ENCODE data around the gene KDM4C. TPM values are rescaled to one million over a fixed set of nuclear protein-coding genes. Genes with fewer than 3 reads are reported as not detected.

The KDM4C gene
- total RNA-seq, 1 donor from 2014 or later: 33.7 TPM

DNA sequence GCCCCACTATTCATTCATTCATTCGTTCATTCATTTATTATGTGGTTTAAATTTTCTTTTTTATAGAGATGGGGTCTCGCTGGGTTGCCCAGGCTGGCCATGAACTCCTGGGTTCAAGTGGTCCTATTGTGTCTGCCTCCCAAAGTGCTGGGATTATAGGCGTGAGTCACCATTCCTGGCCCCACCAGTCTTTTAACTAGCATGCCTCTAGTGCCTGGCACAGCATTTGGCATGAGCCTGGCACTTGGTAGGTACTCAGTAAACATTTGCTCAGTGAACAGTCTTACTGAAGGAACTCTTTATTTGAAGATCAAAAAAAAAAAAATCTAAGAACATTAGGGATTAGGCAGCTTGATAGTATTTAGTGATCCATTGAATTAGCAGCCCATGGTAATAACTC lies 98.1 kb downstream of the KDM4C start:
- DNase-seq (ENCODE audit: low spot score): no peak

DNA sequence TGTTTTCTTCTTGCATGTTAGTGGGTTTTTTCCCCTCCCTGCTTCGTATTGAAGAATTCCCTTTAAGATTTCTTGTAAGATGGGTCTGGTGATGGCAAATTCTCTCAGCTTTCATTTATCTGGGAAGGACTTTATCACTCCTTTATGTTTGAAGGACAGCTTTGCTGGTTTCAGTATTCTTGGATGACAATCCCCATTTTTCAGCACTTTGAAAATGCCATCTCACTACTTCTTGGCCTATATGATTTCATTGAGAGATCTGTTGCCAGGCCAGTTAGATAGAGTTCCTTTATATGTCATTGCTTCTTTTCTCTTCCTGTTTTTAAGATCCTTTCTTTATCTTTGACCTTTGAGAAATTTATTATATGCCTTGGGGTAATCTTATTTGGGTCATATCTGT lies 106.3 kb downstream of the KDM4C start:
- no peak for DNase-seq (ENCODE audit: low spot score)

DNA sequence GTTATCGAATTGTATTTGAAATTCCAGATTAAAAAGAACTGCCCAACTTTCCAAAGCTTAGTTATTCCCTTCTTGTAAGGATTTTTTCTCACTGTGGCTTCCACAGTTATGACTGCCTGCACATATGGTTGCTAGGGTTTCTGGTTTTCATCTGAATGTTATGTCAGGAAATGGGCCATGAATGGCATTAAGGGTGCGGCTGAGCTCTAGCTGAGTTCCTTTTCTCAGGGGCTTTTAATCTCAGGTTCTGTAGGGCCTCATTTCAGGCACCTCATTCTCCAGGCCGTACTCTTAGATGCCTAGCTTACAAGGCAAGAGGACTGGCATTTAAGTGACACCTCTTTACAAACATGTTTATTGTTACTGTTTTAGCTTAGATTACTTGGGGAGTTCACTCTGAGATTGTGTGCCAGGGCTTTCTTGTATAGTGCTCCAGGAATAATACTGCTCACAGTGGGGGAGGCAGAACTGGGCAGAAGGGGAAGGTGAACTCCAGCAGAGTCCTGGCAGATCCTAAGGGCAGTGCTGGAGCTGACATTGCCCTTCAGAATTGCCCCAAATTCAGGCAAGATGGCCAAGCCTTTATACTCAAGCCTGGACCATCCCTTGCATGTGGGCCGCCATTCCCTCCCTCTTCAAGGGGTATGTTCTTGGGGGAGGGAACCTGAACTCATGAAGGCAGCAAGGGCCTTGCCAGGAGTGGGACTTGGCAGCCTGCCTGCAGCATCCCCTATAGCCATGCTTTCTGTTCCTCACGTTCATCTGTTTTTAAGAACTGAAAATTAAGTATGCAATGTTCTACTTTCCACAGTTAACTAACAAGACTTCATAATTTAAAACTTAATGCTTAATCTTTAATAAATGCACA lies 111.5 kb downstream of the KDM4C start:
- DNase-seq (ENCODE audit: low spot score): no peak

DNA sequence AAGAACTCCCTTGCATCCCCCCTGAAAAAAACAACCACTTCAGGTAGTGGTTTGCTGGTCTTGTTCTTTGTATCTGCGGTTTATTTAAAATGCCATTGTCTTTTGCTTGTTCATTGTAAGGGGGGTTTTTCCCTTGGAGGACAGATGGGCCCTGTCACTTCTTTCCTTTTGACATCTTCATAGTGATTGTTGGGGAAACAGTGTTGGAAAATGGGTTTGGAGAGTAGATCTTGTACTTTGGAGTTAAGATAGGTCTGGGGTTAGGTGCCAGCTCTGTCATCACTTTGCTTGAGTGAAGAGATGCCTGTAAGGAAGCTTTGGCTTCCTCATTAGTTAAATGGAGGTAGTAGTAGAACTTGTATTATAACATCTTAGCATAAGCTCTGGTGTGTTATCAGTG lies 112.4 kb downstream of the KDM4C start:
- DNase-seq (ENCODE audit: low spot score): no peak

DNA sequence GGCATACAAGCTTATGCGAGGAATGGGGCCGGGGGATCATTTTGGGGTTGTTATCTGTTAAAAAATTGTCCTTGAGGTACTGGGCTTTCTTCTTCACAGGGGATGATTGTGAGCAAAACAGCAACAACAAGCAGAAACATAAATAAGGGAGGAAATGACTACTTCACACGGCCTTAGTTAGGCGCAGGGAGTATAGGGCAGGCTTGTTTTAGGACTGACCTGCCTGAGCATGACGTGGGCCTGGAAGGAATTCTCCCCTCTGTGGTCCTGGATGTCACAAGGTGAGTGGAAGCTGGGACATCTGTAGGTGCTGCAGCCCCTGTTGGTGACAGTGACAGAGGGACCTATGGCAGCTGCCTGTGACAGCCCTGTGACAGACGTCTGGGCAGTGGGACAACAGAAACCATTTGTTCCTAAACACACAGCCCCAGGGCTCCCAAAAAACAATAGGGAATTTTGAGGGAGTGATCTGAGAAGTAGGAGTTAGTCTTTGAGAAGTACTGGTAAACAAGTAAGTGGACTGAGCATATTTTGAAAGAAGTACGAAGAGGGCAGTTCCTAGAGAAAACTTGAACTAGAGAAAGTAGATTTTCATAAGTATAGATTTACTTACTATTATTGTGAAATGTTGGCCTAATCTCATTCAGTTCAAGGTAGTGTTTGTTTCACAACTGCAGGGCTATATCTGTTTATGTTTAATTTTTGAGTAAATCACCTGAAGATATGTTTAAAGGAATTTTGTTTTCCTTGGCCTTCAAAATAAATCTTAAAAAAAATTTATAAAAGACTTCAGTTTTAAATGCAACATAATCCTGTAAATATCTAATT lies 113.1 kb downstream of the KDM4C start:
- DNase-seq (ENCODE audit: low spot score): no peak

DNA sequence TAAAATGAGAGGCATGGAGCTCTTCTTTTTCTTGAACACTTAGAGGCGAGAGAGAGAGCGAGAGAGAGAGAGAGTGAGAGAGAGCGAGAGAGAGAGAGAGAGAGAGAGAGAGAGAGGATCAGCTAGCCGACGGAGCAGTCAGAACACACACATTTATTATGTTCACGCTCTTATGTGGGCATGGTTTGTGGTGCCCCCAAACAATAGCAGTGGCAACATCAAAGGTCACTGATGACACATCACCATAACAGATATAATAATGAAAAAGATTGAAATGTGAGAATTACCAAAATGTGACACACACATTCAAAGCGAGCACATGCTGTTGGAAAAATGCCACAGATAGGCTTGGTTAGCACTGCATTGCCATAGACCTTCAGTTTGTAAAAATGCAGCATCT lies 116.1 kb downstream of the KDM4C start:
- no peak for DNase-seq (ENCODE audit: low spot score)

DNA sequence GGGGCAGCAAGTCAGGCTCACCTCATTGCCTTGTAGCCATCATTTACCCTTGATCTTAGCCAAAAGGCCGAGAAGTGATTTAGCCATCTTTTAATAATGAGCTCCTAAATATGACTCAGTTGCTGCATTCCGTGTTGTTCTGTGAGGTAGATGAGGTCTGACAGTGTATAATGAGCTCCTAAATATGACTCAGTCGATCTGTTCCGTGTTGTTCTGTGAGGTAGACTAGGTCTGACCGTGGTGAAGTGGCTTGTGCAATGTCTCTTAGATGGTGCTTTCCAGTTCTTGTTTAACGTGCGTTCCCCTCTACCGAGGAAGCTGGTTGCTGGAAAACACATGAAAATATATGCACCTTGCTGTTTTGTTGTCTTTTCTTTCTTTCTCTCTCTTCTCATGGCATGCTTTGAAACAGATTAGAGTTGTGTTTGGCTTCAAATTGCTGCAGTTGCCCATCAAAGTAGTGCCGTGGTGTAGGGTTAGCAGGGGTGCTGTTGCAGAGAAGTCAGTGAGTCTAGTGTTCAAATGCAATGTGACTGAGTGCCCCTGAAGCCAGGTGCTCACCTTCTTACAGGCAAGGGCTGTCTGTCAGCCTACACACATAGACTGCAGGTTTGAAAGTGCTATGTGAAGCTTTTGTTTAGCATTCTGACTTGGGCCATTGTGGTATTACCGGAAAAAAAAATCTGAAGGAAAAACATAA lies 118.6 kb downstream of the KDM4C start:
- no peak for DNase-seq (ENCODE audit: low spot score)

DNA sequence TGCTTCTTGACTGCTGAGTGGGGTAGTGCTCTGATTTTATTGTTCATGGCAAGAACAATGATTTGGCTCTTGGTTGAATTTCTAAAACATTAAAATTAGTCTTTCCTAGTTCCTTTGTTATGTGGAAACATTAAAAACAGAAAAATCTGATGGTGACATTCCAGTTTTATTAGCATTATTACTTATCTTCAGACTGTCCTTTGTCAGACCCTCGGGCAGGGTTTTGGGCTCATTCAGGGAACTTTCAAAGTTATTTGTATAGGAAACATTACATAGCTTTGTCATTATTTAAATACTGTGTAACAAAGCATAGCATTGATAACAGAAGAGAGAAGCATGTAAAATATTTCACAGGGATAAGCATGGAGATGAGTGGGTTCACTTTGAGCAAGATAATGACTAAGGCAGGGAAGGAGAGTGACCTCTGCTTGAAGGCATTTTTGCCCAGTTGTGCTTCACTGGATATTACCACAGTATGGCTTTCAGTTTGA lies 119.9 kb downstream of the KDM4C start:
- no peak for DNase-seq (ENCODE audit: low spot score)

DNA sequence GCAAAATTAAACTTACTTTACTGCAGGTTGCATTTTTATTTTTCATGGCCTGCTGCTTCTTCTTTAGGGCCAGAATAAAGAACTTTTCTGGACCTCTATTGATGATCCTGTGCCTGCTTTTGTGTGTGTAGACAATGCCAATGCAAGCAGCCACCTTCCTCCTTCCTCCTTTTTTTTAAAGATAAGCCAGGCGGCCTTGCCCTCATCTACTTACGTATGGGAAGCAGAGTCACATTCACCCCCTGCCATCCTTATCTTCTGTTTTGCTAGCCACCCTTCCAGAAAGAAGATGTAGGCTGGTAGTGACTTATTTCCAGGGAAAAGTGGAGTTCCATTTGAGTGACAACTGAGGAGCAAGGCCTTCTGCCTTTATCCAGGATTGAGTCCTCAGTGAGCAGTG lies 122.9 kb downstream of the KDM4C start:
- DNase-seq (ENCODE audit: low spot score): no peak

DNA sequence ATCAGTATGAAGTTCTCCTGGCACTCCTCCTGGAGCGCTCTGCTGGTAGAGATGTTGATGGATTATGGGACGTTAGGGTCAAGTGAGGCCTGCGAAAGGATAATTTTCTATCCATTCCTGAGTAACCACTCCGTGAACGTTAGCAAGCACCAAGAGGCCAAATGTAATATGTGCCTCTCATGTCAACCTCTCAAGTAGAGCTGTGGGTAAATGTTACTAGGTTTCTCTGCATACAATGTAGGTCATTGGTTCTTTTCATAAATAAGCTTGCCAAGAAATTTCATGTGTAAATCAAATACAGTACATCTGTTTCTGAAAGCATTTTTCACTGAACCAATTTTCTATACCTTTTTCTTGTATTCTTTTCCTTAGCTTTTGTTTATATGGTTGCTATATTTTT lies 126.3 kb downstream of the KDM4C start:
- DNase-seq (ENCODE audit: low spot score): no peak

DNA sequence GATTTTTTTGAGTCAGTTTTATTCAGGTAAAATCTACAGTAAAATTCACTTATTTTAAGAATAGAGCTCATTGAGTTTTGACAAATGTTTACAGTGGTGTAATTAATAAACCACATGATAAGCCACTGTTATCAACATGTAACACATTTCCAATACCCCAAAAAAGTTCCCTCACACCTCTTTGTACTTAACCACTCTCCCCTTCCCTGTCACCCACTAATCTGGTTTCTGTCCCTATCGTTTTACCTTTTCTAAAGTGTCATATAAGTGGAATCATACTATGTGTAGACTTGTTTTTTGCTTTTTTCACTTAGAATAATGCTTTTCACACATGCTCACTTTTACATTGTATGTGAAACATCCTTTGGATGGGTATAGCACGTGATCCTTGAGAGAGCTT lies 127.2 kb downstream of the KDM4C start:
- no peak for DNase-seq (ENCODE audit: low spot score)

DNA sequence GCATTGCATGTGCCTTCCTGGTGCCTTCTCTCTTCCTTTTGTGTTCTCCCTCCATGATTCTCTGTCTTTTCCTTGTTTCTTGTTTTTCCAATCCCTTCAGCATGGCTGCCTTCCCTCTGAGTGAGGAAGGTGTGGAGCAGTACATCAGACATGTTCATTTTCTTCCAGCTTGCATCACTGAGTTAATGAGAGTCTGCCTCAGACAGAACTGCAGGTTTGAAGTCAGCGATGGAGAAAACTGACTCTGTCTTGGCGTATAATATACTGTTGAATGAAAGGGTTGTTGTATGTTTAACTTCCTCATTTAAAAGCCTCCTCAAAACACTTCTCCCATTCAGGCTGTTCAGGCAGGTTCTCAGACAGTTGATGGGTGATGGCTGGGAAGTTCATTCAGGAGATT lies 129.3 kb downstream of the KDM4C start:
- DNase-seq (ENCODE audit: low spot score): no peak

DNA sequence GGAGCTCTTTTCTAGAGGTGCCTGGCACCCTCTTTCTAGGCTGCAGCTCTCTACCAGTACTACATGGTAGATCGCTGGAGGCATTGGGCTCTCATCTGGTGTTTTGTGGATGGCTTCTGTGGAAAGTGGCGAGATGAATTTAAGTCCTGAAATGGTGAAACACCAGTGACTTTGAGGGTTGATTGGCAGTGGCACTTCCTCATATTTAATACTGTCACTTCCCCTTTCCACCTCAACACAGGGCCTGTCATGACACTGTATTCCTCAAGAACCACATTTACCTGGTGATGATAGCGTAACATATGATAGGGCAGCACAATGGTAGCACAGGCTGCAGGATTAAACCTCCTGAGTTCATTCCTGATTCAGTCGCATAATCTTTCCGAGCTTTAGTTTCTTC lies 132.1 kb downstream of the KDM4C start:
- no peak for DNase-seq (ENCODE audit: low spot score)

DNA sequence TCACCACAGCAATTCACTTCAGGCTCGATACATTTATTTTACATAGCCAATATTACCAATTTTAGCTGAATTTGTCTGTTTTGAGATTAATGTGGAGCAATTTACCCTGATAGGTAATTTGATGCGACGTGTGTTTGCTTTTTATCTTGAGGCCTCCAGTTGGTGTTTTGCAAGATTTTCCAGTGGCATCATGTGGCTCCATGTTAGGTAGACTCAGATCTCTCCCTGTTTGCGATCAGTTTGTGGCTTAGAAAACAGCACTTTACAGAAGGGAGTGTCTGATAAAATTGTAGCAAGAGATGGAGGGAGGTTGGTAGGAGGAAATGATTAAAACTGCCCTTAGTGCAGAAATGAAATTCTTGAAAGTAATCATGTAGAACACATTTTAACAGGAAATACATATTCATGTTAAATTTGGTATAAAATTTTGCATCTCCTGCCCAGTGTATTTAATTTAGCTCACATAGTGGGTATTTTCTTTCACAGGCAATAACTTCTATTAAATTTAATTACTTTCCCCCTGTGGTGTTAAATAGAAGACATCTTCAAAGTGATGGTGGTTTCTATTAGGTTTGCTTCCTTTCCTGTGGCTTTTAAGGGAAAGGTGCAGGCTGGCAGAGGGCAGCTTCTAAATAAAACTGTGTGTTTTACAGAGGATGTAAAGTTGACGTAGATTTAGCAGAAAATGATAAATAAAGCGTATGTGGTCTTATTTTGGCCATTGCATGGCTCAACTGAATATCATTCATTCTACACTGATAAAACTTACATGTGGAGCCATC lies 135.8 kb downstream of the KDM4C start:
- DNase-seq (ENCODE audit: low spot score): no peak

DNA sequence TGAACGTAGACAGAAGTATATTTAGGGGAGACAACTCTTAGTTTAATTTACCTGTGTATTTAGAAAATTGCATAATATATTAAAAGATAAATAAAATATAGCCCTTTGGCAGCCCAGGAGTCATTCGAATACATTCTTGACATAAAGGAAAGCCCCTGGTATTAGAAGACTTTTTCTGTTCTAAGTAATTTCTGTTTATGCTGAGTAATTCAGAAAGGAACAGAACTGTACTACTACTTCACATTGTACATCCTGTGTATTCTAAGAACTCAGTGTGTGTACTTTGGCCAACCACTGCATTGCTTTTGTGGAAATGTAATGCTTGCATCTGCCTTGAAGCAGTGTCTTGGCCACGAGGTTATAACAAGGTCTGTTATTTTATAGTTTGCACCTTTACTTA lies 136.4 kb downstream of the KDM4C start:
- DNase-seq (ENCODE audit: low spot score): no peak

DNA sequence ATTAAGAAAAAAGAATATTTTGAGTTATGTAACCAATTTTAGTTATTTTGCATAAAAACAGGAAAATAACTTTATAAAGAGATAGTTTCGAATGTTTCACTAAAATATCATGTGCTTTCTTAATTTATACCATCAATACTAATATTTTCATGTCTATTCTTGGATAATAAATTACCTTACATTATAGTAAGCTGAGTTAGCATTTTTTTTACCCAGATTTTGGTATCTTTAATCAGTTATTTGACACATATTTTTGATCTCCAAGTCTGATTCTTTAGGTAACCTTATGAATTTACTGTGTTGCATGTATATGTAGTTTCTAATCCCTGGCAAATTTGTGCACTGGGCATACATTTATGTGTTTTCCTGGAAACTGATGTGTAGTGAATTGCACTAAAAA lies 138.0 kb downstream of the KDM4C start:
- DNase-seq (ENCODE audit: low spot score): no peak

DNA sequence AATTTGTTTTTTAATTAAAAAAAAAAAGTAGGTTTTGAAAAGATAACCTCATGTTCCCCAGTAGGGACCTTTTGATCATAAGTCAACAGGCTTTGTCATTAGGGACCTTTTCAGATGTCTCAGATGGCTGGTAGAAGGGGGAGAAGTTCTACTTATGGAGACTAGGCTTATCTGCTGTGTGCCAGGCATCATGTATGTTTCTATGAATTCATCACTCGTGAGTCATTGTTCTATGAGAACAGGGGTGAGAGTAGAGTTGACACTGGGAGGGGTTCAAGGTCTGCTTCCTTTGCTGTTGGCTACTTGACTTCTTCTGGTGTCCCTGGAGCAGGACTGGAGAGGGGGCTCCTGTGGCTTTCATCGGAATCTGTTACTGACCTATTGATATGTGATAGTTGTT lies 138.8 kb downstream of the KDM4C start:
- DNase-seq (ENCODE audit: low spot score): no peak

DNA sequence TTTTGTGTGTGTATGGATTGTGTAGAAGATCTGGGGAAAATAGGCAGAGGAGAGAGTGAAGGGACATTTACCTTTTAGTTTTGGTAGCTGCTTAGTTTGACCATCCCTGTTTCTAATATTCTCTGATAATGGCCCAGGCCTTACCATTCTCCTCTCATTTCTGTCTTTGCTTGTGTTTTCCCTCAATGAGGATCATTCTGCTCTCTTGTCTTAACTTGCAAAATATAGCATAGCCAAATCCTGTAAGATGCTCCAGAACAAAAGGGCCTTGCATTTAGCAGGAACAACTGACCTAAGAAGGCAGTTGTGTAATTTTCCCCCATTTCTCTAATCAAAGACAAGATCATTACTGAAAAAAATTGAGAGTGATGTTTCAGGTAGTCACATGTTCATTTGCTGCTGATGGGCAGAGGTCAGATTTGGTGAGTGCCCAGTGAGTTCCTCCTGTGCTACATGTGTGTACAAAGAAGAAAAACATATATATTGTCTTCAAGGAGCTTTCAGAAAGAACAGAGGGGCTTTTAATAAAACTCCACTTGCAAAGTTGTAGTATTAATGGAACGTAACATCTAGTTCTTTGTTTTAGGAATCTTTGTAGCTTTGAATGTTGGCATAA lies 139.5 kb downstream of the KDM4C start:
- DNase-seq (ENCODE audit: low spot score): no peak

DNA sequence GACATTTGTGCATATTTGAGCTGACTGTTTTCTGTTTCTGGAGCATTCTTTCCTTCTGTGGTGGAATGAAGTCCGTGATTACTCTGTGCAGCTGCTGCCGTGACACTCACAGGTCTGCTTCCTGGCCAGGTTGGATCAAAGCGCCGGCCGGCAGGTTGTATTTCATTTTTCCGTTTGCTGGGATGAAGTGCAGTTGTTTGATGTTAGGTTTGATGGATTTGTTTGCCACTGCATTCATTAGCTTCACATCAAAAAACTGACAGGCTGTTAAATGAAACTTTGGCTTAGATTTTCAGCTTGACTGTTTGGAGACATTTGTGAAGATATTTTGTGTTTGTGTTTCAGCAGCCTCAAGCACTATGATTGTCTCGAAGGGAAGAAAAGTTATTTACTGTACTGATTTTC lies 140.1 kb downstream of the KDM4C start:
- no peak for DNase-seq (ENCODE audit: low spot score)

DNA sequence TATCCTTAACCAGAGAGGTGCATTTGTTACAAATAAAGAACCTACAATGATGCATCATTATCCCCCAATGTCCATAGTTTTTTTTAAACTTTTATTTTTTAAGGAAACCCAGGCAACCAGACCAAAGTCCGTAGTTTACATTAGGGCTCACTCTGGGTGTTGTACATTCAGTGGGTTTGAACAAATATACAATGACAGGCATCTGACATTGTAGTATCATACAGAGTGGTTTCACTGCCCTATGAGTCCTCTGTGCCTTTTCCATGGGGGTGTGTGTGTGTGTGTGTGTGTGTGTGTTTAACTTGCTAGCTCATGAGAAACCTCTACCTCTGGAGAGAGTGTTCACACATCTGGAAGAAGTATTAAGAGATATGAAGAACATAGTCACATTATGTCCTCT lies 141.5 kb downstream of the KDM4C start:
- no peak for DNase-seq (ENCODE audit: low spot score)

Data from mesenteric fat pad (tissue), 1 donor.